Stomach (tissue), 4 donors: ENCODE data around the gene E4F1.

ENCODE experiments used
- CTCF ChIP-seq, 7 experiments: fragments of 450-650 bp in 4 of 7; fragments of 200-600 bp in 3 of 7; sonication (generic) in 3 of 7; IDR thresholded peaks; one replicate each; pipeline ENCODE4 v1.5.1; 2016 to 2019; ENCODE audit warnings: antibody characterized with exemption in 7 of 7, control low read depth in 2 of 7, mild to moderate bottlenecking in 1 of 7
- EP300 ChIP-seq: sonication (generic); formaldehyde crosslinking; IDR thresholded peaks from one replicate; pipeline ENCODE4 v1.6.1; 2017; ENCODE audit warnings: antibody characterized with exemption

GRCh38 chr16:2235234-2235651, 11.9 kb downstream of the E4F1 start:
- TF ChIP-seq CTCF (IDR thresholded peaks at IDR 0.05) (no peak), EP300 (no peak)
